PC-3 (cell line): Measurements from ENCODE around the gene EYS. TPM values are rescaled to one million over a fixed set of nuclear protein-coding genes. Genes with fewer than 3 reads are reported as not detected.

ENCODE experiments used
- ATAC-seq: fragments of 200-7000 bp; cut with Tn5 transposase; 2 replicates; pipeline ENCODE4 v1.9.1; 2020; ENCODE audit warnings: mild to moderate bottlenecking, moderate library complexity
- BruUV-seq: library from RNA; stranded (reverse); fragments of 400-500 nt; replicated peaks from 2 replicates; lab custom pipeline; 2021; lab: Mats Ljungman, UMichigan
- CTCF ChIA-PET: fragments of 300-600 bp; sonication (Branson Sonifier 250); formaldehyde crosslinking; loops from one replicate; lab custom pipeline; 2022; ENCODE audit warnings: antibody characterized with exemption; lab: Charles Lee
- POLR2A ChIA-PET: fragments of 300-600 bp; sonication (Branson Sonifier 250); formaldehyde crosslinking; loops from one replicate; lab custom pipeline; 2022; ENCODE audit warnings: antibody characterized with exemption; ENCODE audit not compliant: unreplicated experiment; lab: Charles Lee
- DNase-seq: peaks from one replicate; pipeline ENCODE4 v3.0.0-alpha.2; 2015
- H2AFZ ChIP-seq: fragments of 300-600 bp; sonication (generic); 2 replicates; pipeline ENCODE4 v1.6.0; 2016; ENCODE audit warnings: antibody characterized with exemption, low read length
- H3F3A ChIP-seq: fragments of 300-600 bp; sonication (generic); one replicate; pipeline ENCODE4 v1.6.0; 2017; ENCODE audit warnings: antibody characterized with exemption, low read length, control low read depth, mild to moderate bottlenecking; ENCODE audit not compliant: unreplicated experiment
- H3K27ac ChIP-seq: fragments of 300-600 bp; sonication (generic); 2 replicates; pipeline ENCODE4 v1.5.1; 2016; ENCODE audit warnings: mild to moderate bottlenecking, low read length
- H3K27me3 ChIP-seq: fragments of 300-600 bp; sonication (generic); 2 replicates; pipeline ENCODE4 v1.6.1; 2016; ENCODE audit warnings: low read length, mixed read lengths
- H3K36me3 ChIP-seq: fragments of 300-600 bp; sonication (generic); 2 replicates; pipeline ENCODE4 v1.6.1; 2016; ENCODE audit warnings: low read depth, mixed run types, low read length, mixed read lengths
- H3K4me1 ChIP-seq: fragments of 300-600 bp; sonication (generic); 2 replicates; pipeline ENCODE4 v1.5.1; 2016; ENCODE audit warnings: low read length; ENCODE audit not compliant: insufficient read depth
- H3K4me2 ChIP-seq: fragments of 300-600 bp; sonication (generic); 2 replicates; pipeline ENCODE4 v1.6.0; 2016; ENCODE audit warnings: low read length
- H3K4me3 ChIP-seq: fragments of 300-600 bp; sonication (generic); 2 replicates; pipeline ENCODE4 v1.5.1; 2016; ENCODE audit warnings: mild to moderate bottlenecking, low read length, mixed read lengths
- H3K79me2 ChIP-seq: fragments of 300-600 bp; sonication (generic); 2 replicates; pipeline ENCODE4 v1.6.1; 2017; ENCODE audit warnings: low read length, mixed read lengths
- H3K9ac ChIP-seq: fragments of 300-600 bp; sonication (generic); 2 replicates; pipeline ENCODE4 v1.6.0; 2016; ENCODE audit warnings: mild to moderate bottlenecking, low read length
- H3K9me2 ChIP-seq: fragments of 300-600 bp; sonication (generic); replicated peaks from 2 replicates; pipeline ENCODE4 v1.6.1; 2016; ENCODE audit warnings: mixed run types, low read length, mixed read lengths
- H3K9me3 ChIP-seq: fragments of 300-600 bp; sonication (generic); 2 replicates; pipeline ENCODE4 v1.6.1; 2016; ENCODE audit warnings: low read length, mixed read lengths
- H4K20me1 ChIP-seq: fragments of 300-600 bp; sonication (generic); 2 replicates; pipeline ENCODE4 v1.6.1; 2016; ENCODE audit warnings: low read length, mixed read lengths
- EZH2 ChIP-seq: fragments of 300-600 bp; sonication (generic); IDR thresholded peaks from one replicate; pipeline ENCODE4 v1.6.1; 2017; ENCODE audit warnings: antibody characterized with exemption, mild to moderate bottlenecking, low read length; ENCODE audit not compliant: unreplicated experiment
- EZH2phosphoT487 ChIP-seq: fragments of 300-600 bp; sonication (generic); IDR thresholded peaks from 2 replicates; pipeline ENCODE4 v1.6.1; 2018; ENCODE audit warnings: mild to moderate bottlenecking, antibody characterized with exemption, low read length, borderline replicate concordance
- intact Hi-C: fragments of 100-400 bp; cut with micrococcal nuclease; formaldehyde crosslinking; loops from 2 replicates; pipeline ENCODE4 v1.9.0; 2023
- total RNA-seq: library from RNA; depleted of rRNA; stranded (reverse); fragments of >200 nt; gene quantifications from 2 replicates; pipeline ENCODE4 v1.2.3, GENCODE V29; 2014
- TF ChIP-seq, protein P1 (sequence below): fragments of 300-600 bp; sonication (generic); conservative IDR thresholded peaks from 2 replicates; pipeline ENCODE4 v1.5.1; 2017; ENCODE audit warnings: antibody characterized with exemption, low read depth, mild to moderate bottlenecking, low read length

EYS gene
- total RNA-seq, 1 experiment from 2014 or later = 0.07 TPM

DNA sequence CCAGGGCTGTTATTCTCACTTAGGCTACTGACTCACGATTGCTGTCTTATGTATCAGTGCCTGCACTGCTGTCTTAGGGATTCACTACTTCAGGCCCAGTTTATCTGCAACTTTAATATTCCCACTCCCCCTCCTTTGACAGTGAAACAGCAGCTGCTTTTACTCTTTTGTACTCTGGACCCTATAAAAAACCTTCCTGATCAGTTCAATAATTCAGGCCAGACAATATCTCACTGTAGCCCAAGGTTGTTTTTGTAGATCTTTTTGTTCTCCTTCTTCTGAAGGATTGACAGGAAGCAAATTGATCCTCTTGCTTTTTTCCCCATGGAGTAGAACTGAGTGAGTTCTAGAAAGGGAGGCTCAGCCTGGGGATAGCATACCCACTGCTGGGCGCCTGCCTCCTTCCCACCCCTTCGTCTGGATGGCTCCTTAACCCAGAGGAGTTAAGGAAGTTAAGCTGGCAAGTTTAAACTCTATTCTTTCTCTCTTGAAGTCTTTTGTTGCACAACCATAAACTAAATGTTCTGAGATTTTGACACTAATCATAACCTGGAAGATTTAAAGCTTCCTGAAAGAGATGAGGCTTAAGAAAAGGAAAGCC lies 22.0 kb upstream of the EYS start:
- POLR2A ChIA-PET = no interaction called here

DNA sequence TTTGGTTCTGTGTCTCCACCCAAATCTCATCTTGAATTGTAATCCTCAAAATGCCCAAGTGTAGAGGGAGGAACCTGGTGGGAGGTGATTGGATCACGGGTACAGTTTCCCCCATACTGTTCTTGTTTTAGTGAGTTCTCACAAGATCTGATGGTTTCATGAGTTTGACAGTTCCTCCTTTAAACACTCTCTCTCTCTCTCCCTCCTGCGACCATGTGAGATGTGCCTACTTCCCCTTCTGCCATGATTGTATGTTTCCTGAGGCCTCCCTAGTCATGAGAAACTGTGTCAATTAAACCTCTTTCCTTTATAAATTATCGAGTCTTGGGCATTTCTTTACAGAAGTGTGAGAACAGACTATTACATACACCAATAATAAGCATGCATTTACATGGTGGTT lies 12.1 kb upstream of the EYS start:
- no peak for ATAC-seq
- intact Hi-C loops = no loop called here
- Histone ChIP-seq H4K20me1 (no peaks in the 10 kb centered on the region), H3K4me3 (no peak overlapping the region), H3K36me3 (no peaks in the 10 kb centered on the region), H2AFZ (no peak overlapping the region), H3F3A (no peaks in the 10 kb centered on the region), H3K4me2 (no peak overlapping the region), H3K79me2 (no peaks in the 10 kb centered on the region), H3K9ac (no peak overlapping the region), H3K9me3 (no peaks in the 10 kb centered on the region), H3K4me1 (no peaks in the 10 kb centered on the region), H3K27ac (no peak overlapping the region), H3K9me2 (no peaks in the 10 kb centered on the region), H3K27me3 (no peaks in the 10 kb centered on the region)
- no TSS peak for BruUV-seq
- CTCF ChIA-PET = no interaction called here
- POLR2A ChIA-PET = no interaction called here
- no peak for DNase-seq
- TF ChIP-seq EZH2phosphoT487 = no peak
- TF ChIP-seq, protein P1, sequence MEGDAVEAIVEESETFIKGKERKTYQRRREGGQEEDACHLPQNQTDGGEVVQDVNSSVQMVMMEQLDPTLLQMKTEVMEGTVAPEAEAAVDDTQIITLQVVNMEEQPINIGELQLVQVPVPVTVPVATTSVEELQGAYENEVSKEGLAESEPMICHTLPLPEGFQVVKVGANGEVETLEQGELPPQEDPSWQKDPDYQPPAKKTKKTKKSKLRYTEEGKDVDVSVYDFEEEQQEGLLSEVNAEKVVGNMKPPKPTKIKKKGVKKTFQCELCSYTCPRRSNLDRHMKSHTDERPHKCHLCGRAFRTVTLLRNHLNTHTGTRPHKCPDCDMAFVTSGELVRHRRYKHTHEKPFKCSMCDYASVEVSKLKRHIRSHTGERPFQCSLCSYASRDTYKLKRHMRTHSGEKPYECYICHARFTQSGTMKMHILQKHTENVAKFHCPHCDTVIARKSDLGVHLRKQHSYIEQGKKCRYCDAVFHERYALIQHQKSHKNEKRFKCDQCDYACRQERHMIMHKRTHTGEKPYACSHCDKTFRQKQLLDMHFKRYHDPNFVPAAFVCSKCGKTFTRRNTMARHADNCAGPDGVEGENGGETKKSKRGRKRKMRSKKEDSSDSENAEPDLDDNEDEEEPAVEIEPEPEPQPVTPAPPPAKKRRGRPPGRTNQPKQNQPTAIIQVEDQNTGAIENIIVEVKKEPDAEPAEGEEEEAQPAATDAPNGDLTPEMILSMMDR = no peak
- TF ChIP-seq EZH2 = no peak

More for the DNA sequence above, 22.0 kb upstream of the EYS start:
- Histone ChIP-seq H3K4me2 (no peak overlapping the region), H3K4me1 (no peaks in the 10 kb centered on the region), H3K9ac (no peak overlapping the region), H3F3A (no peaks in the 10 kb centered on the region), H3K27ac (no peak overlapping the region), H2AFZ (no peak overlapping the region), H3K27me3 (no peaks in the 10 kb centered on the region), H4K20me1 (no peaks in the 10 kb centered on the region), H3K9me3 (no peaks in the 10 kb centered on the region), H3K36me3 (no peaks in the 10 kb centered on the region), H3K4me3 (no peak overlapping the region), H3K79me2 (no peaks in the 10 kb centered on the region), H3K9me2 (no peaks in the 10 kb centered on the region)
- CTCF ChIA-PET = no interaction called here
- TF ChIP-seq EZH2 (no peak), EZH2phosphoT487 (no peak)
- TF ChIP-seq, protein P1 = no peak
- DNase-seq (no peak), ATAC-seq (no peak)
- no TSS peak for BruUV-seq
- intact Hi-C loops = no loop called here

DNA sequence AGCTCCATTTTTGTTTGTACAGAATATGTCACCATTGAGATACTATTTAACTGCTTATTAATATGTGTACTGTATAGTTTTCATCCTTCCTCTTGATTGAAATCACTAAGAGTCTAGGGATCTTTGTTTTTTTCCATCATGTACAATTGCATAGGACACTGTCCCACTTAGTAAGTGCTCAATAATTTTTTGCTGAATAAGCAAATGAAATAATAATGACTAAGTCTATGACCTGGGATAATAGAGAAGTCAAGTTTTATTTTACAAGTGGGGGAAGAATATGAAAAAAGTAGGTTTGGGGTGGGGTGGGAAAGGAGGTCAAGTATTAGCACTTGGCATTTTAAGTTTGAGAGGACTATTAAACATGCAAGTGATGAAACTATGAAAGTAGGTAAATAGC lies 4.5 kb upstream of the EYS start:
- no peak for ATAC-seq
- BruUV-seq = no TSS peak

More for the DNA sequence above, 4.5 kb upstream of the EYS start:
- POLR2A ChIA-PET = no interaction called here
- no peak for TF ChIP-seq EZH2phosphoT487
- TF ChIP-seq, protein P1 = no peak
- TF ChIP-seq EZH2 = no peak
- Histone ChIP-seq H3K9me3 (no peaks in the 10 kb centered on the region), H3K27me3 (no peaks in the 10 kb centered on the region), H3K27ac (no peak overlapping the region), H3F3A (no peaks in the 10 kb centered on the region), H3K9ac (no peak overlapping the region), H3K4me1 (no peaks in the 10 kb centered on the region), H2AFZ (no peak overlapping the region), H4K20me1 (no peaks in the 10 kb centered on the region), H3K4me2 (no peak overlapping the region), H3K79me2 (no peaks in the 10 kb centered on the region), H3K36me3 (no peaks in the 10 kb centered on the region), H3K9me2 (no peaks in the 10 kb centered on the region), H3K4me3 (no peak overlapping the region)
- intact Hi-C loops = no loop called here
- CTCF ChIA-PET = no interaction called here
- DNase-seq = no peak
